Tibial artery (tissue), 4 donors: ENCODE measurements around the gene CSMD2.

Source experiments
- DNase-seq, 2 donors: peaks; one replicate each; pipeline ENCODE4 v3.0.0-alpha.2; 2019
- H3K27ac ChIP-seq, 2 donors: fragments of 200-600 bp; sonication (generic) in 1 of 2; 1 replicate in 1 of 2; 2 replicates in 1 of 2; pipeline ENCODE4 v1.5.1; 2018 to 2019; ENCODE audit warnings: mild to moderate bottlenecking in 1 of 2
- H3K27me3 ChIP-seq, 2 donors: fragments of 200-600 bp; sonication (generic) in 1 of 2; one replicate each; pipeline versions ENCODE4 v1.5.1 to v1.6.0; 2016 to 2019
- H3K36me3 ChIP-seq, 3 donors: fragments of 200-600 bp; sonication (generic) in 2 of 3; one replicate each; pipeline ENCODE4 v1.5.1; 2016 to 2019; ENCODE audit warnings: mild to moderate bottlenecking in 2 of 3
- H3K4me1 ChIP-seq, 4 donors: fragments of 200-600 bp; sonication (generic) in 2 of 4; 1 replicate in 3 of 4; 2 replicates in 1 of 4; pipeline ENCODE4 v1.5.1; 2016 to 2019
- H3K4me3 ChIP-seq, 2 donors: fragments of 200-600 bp; sonication (generic) in 1 of 2; 1 replicate in 1 of 2; 2 replicates in 1 of 2; pipeline ENCODE4 v1.5.1; 2018 to 2019; ENCODE audit warnings: mild to moderate bottlenecking in 2 of 2
- H3K9me3 ChIP-seq, 3 donors: fragments of 200-600 bp; sonication (generic) in 1 of 3; one replicate each; pipeline ENCODE4 v1.5.1; 2016 to 2019
- intact Hi-C: fragments of 100-400 bp; cut with DNase I; formaldehyde crosslinking; loops from one replicate; pipeline ENCODE4 v1.15.0; 2023; ENCODE audit warnings: low total_unique reads
- TF ChIP-seq, protein P1 (sequence below), 2 experiments: fragments of 200-600 bp in 1 of 2; fragments of 450-650 bp in 1 of 2; IDR thresholded peaks; one replicate each; pipeline ENCODE4 v1.5.1; 2017 to 2019; ENCODE audit warnings: antibody characterized with exemption in 2 of 2, mild to moderate bottlenecking in 1 of 2, moderate library complexity in 1 of 2

CSMD2 gene

DNA sequence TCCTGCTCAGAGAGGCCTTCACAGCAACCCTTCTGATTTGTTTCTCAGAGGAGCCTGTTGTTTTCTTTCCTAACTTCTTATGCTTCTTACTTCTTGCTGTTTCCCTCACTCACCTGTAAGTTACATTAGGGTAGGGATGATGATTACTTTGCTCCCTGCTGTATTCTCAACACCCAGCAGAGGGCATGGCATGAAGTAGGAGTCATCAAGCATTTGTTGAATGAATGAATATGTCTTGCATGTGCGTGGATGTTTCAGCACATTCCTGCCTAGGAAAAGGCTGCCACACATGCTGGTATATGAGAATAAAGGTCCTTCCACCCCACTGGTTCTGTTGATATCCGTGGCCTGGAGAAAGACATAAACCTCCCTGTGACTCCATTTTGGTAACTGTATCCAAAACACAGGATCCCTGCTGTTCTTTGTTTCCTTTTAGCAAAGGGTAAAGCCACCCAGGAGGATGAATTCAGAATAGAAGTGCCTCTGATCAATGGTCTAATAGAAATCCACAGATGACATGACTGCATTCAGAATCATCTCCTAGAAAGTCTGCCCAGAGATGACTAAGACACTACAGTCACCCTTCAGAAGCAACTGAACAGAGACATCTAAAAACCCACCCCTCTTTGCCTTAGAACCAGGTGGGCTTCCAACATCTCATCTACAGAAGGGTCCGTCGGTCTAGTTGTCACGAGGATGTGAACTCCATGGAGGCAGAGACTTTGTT, 523.8 kb downstream of the CSMD2 start:
- intact Hi-C loops = no loop called here
- no peak overlapping the region for H3K4me3 ChIP-seq
- H3K27ac ChIP-seq = no peak overlapping the region
- TF ChIP-seq, protein P1, sequence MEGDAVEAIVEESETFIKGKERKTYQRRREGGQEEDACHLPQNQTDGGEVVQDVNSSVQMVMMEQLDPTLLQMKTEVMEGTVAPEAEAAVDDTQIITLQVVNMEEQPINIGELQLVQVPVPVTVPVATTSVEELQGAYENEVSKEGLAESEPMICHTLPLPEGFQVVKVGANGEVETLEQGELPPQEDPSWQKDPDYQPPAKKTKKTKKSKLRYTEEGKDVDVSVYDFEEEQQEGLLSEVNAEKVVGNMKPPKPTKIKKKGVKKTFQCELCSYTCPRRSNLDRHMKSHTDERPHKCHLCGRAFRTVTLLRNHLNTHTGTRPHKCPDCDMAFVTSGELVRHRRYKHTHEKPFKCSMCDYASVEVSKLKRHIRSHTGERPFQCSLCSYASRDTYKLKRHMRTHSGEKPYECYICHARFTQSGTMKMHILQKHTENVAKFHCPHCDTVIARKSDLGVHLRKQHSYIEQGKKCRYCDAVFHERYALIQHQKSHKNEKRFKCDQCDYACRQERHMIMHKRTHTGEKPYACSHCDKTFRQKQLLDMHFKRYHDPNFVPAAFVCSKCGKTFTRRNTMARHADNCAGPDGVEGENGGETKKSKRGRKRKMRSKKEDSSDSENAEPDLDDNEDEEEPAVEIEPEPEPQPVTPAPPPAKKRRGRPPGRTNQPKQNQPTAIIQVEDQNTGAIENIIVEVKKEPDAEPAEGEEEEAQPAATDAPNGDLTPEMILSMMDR (IDR thresholded peaks at IDR 0.05) = no peak
- no peaks in the 10 kb centered on the region for H3K9me3 ChIP-seq
- no peak for DNase-seq
- H3K27me3 ChIP-seq = peaks cover 0 to 8% of the 10 kb centered on the region in 2 donors
- H3K36me3 ChIP-seq = no peaks in the 10 kb centered on the region
- no peaks in the 10 kb centered on the region for H3K4me1 ChIP-seq

DNA sequence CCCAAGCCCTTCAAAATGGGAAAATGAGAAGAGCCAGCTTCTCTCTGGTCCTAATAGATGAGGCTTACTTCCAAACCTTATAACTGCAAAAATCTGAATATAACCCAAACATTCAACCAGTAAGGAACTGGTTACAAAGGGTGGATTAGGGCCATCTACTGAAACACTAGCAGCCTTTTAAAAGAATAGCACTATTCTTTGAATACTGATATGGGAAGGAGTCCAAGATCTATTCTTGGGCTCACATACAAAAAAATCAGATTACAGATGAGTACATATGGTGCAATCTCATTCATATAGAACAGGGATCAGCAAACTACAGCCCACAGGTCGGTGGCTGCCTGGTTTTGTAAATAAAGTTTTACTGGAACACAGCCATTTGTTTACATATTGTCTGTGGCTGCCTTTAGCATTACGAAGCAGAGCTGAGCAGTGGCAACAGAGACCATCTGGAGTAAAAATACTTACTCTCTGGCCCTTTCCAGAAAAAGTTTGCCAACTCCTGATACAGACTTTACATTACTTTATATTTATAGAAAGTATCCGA, 524.8 kb downstream of the CSMD2 start:
- Histone ChIP-seq H3K4me1 (no peaks in the 10 kb centered on the region), H3K9me3 (no peaks in the 10 kb centered on the region), H3K27ac (no peak overlapping the region), H3K36me3 (no peaks in the 10 kb centered on the region), H3K4me3 (no peak overlapping the region), H3K27me3 (peaks cover 0 to 11% of the 10 kb centered on the region in 2 donors)
- DNase-seq = no peak
- TF ChIP-seq, protein P1 (IDR thresholded peaks at IDR 0.05) = no peak
- intact Hi-C loops = no loop called here

DNA sequence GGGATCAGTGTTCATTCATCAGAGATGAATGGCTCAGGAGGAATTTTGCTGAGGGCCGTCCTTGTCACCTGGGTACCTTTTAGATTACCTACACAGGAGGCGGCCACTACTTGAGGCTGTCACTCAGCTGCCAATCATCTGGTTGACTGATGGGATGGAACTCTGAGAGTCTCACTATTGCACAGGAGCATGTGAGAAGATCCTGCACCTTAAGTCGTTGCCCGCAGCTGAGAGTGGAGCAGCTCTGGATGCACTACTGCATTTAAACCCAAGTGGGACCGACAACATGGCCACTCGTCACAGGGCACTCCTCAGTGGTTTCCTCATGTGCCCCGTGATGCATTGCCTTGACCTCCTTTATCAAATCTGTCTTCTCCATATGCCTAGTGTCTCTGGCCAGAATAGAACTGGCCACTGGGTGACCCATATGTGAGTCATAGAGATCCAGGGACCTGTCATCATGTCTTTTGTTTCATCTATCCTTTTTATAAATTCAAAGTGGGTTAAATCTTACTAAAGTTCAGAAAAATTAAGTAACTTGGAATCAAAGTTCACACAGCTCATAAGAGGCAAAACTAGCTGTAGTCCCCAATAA, 527.1 kb downstream of the CSMD2 start:
- Histone ChIP-seq H3K36me3 (no peaks in the 10 kb centered on the region), H3K4me1 (no peaks in the 10 kb centered on the region), H3K4me3 (no peak overlapping the region), H3K27ac (no peak overlapping the region), H3K27me3 (peaks cover 0 to 9% of the 10 kb centered on the region in 2 donors), H3K9me3 (no peaks in the 10 kb centered on the region)
- intact Hi-C loops = loop anchor here (5.0 kb wide), 1 partner anchor 524 kb away; no protein-coding TSS in a partner anchor
- DNase-seq = no peak
- TF ChIP-seq, protein P1 (IDR thresholded peaks at IDR 0.05) = no peak

DNA sequence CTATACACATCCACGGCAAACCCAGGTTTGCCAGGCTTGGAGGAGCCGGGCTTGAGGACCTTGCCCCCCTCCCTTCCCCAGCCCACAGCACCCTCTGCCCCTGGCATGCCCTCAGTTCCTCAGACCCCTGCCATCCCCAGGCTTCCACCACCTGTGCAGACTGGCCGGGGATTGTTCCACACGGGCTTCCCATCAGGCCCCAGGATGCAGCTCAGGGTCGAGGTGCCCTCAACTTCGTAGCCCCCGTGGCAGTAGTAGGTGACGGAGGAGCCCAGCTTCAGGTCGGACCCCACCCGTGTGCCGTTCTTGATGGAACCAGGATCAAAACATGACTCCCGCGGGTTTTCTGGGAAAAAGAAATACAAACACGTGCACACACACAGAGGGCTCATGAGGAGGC, 528.8 kb downstream of the CSMD2 start:
- TF ChIP-seq, protein P1 (IDR thresholded peaks at IDR 0.05) = no peak
- no peak for DNase-seq
- intact Hi-C loops = loop anchor here (5.0 kb wide), 1 partner anchor 526 kb away; no protein-coding TSS in a partner anchor

DNA sequence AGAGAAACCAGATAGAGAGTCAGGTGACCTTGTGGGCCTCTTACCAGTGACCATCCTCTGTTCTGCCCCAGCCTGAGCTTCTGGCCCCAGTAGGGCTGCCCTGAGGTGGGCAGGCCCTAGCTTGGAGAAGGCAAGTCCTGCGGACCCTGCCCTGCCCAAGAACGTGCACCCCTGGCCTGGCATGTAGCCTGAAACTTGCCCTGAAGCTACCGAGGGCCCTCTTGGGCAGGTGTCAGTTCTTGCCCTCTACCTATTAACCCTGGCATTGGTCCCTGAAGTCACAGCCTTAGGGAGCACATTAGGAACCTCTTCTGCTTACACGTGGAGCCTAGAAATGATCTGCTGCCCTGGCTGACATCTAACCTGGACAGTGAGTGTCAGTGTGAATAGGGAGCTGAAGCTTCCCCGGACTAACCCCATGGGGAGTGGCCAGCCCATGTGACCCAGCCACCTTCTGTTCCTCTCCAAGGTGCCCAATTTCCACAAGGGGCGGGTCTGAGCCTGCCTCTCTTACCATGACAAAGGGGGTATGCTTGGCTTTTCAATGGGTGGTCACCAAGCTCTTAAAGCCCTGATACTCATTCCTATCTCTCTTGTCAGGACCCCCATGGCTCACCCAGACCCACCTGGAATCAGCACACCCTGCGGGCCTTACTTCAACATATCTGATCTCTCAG, 529.6 kb downstream of the CSMD2 start:
- TF ChIP-seq, protein P1 (IDR thresholded peaks at IDR 0.05) = no peak
- intact Hi-C loops = loop anchor here (5.0 kb wide), 1 partner anchor 527 kb away; no protein-coding TSS in a partner anchor
- Histone ChIP-seq H3K9me3 (no peaks in the 10 kb centered on the region), H3K27ac (no peak overlapping the region), H3K36me3 (no peaks in the 10 kb centered on the region), H3K4me1 (no peaks in the 10 kb centered on the region), H3K4me3 (no peak overlapping the region), H3K27me3 (peaks cover 0 to 4% of the 10 kb centered on the region in 2 donors)
- no peak for DNase-seq

More for the DNA sequence above, 528.8 kb downstream of the CSMD2 start:
- no peaks in the 10 kb centered on the region for H3K36me3 ChIP-seq
- H3K4me1 ChIP-seq = no peaks in the 10 kb centered on the region
- peaks cover 0 to 4% of the 10 kb centered on the region in 2 donors for H3K27me3 ChIP-seq
- no peaks in the 10 kb centered on the region for H3K9me3 ChIP-seq
- H3K4me3 ChIP-seq = no peak overlapping the region
- no peak overlapping the region for H3K27ac ChIP-seq
